Nucleus accumbens (tissue), 56 donors: ENCODE data around the gene NFIL3.

ENCODE experiments used
- DNase-seq, 56 donors: peaks; one replicate each; lab custom pipeline; 2025; lab: John Stamatoyannopoulos, UW

Gene NFIL3

GRCh38 chr9:91362051-91362611 is 61.5 kb downstream of the NFIL3 start:
- DNase-seq: no peak

- DNase-seq: peak; percentile 23 to 88 (median 76)
Measured at GRCh38 chr9:91361291-91362050, 62.2 kb downstream of the NFIL3 start, which contains the start of gene AUH. TSS of gene AUH (minus strand) at chr9:91361918. CDS start at chr9:91361889, 29 bp downstream.

- DNase-seq: peak in 2 of 56 donors; percentile 5 to 6
Measured at GRCh38 chr9:91360551-91361290, 62.9 kb downstream of the NFIL3 start.

GRCh38 chr9:91359734-91360470 is 63.7 kb downstream of the NFIL3 start:
- no peak for DNase-seq

GRCh38 chr9:91359083-91359482 is 64.5 kb downstream of the NFIL3 start:
- no peak for DNase-seq
